Measurements from ENCODE around the gene TRIM63.

DNA sequence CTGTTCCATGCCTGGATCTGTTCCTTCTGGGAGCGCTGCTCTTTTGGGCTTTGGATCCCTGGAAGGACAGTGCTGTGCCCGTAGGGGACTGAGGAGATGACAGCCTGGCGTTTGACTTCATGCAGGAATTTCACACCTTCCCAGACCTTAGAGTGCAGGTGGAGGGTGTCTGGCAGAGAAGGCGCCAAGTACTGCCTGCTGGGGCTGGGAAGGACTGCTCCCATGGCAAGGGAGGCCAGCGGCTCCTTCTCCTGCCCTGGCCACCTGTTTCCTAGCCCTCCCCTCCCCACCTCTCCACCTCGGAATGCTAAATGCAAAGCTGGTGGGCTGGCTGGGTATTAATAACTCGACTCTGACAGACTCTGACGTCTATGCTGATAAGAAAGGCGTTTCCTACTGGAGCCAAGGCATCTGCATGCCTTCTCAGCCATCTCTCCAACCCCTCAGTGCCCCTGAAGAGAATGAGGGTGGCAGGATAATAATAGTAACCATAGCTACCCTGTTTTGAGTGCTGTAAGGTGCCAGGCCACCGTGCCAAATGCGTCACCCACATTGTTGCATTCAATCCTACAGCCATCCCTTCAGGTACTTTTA is 26.7 kb upstream of the TRIM63 start:
- TF ChIP-seq POLR2AphosphoS5 (IDR thresholded peaks at IDR 0.05; ENCODE audit: low read depth, low read length) (no peak), TCF7L2 (IDR thresholded peaks at IDR 0.05; ENCODE audit: low read depth, low read length) (no peak)
- TF ChIP-seq, protein P1, sequence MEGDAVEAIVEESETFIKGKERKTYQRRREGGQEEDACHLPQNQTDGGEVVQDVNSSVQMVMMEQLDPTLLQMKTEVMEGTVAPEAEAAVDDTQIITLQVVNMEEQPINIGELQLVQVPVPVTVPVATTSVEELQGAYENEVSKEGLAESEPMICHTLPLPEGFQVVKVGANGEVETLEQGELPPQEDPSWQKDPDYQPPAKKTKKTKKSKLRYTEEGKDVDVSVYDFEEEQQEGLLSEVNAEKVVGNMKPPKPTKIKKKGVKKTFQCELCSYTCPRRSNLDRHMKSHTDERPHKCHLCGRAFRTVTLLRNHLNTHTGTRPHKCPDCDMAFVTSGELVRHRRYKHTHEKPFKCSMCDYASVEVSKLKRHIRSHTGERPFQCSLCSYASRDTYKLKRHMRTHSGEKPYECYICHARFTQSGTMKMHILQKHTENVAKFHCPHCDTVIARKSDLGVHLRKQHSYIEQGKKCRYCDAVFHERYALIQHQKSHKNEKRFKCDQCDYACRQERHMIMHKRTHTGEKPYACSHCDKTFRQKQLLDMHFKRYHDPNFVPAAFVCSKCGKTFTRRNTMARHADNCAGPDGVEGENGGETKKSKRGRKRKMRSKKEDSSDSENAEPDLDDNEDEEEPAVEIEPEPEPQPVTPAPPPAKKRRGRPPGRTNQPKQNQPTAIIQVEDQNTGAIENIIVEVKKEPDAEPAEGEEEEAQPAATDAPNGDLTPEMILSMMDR (IDR thresholded peaks at IDR 0.05) = no peak
- TF ChIP-seq, protein P2, sequence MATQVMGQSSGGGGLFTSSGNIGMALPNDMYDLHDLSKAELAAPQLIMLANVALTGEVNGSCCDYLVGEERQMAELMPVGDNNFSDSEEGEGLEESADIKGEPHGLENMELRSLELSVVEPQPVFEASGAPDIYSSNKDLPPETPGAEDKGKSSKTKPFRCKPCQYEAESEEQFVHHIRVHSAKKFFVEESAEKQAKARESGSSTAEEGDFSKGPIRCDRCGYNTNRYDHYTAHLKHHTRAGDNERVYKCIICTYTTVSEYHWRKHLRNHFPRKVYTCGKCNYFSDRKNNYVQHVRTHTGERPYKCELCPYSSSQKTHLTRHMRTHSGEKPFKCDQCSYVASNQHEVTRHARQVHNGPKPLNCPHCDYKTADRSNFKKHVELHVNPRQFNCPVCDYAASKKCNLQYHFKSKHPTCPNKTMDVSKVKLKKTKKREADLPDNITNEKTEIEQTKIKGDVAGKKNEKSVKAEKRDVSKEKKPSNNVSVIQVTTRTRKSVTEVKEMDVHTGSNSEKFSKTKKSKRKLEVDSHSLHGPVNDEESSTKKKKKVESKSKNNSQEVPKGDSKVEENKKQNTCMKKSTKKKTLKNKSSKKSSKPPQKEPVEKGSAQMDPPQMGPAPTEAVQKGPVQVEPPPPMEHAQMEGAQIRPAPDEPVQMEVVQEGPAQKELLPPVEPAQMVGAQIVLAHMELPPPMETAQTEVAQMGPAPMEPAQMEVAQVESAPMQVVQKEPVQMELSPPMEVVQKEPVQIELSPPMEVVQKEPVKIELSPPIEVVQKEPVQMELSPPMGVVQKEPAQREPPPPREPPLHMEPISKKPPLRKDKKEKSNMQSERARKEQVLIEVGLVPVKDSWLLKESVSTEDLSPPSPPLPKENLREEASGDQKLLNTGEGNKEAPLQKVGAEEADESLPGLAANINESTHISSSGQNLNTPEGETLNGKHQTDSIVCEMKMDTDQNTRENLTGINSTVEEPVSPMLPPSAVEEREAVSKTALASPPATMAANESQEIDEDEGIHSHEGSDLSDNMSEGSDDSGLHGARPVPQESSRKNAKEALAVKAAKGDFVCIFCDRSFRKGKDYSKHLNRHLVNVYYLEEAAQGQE (IDR thresholded peaks at IDR 0.05; ENCODE audit: insufficient read depth in 1 of 2, low read depth in 2 of 2, low read length in 1 of 2) = no peak

All from Panc1 (cell line).